ENCODE data around the gene CBFA2T2. TPM values are rescaled to one million over a fixed set of nuclear protein-coding genes. Genes with fewer than 3 reads are reported as not detected.

CBFA2T2 gene
- total and polyA plus RNA-seq, 12 donors: 5.3 to 16.7 (median 9.4) TPM

DNA sequence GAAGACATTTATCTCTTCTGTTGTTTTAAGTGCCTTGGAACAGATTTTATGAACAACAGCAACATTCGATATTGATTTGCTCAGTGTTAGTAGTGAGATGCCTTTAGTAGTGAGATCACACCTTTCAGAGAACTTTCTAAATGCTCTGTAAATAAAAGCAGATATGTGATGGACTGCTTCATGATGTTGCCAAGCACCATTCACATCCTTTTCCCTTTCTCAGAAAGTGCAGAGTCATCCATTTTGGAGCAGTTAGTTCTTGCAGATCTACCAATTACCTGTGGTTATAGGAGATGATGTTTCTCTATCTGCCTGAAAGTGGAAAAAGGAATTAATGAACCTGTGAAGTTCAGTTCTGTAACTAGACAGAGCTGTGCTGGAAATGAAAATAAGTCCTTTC is 27.0 kb downstream of the CBFA2T2 start:
- H3K9me3 ChIP-seq (replicated peaks in 1 of 3): no peaks in the 10 kb centered on the region
- H3K27ac ChIP-seq: no peak overlapping the region
- no peak for TF ChIP-seq POLR2A (IDR thresholded peaks at IDR 0.05)
- TF ChIP-seq, protein P1, sequence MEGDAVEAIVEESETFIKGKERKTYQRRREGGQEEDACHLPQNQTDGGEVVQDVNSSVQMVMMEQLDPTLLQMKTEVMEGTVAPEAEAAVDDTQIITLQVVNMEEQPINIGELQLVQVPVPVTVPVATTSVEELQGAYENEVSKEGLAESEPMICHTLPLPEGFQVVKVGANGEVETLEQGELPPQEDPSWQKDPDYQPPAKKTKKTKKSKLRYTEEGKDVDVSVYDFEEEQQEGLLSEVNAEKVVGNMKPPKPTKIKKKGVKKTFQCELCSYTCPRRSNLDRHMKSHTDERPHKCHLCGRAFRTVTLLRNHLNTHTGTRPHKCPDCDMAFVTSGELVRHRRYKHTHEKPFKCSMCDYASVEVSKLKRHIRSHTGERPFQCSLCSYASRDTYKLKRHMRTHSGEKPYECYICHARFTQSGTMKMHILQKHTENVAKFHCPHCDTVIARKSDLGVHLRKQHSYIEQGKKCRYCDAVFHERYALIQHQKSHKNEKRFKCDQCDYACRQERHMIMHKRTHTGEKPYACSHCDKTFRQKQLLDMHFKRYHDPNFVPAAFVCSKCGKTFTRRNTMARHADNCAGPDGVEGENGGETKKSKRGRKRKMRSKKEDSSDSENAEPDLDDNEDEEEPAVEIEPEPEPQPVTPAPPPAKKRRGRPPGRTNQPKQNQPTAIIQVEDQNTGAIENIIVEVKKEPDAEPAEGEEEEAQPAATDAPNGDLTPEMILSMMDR (IDR thresholded peaks at IDR 0.05): no peak
- no peaks in the 10 kb centered on the region for H3K27me3 ChIP-seq
- no peaks in the 10 kb centered on the region for H3K36me3 ChIP-seq (replicated peaks in 1 of 2)
- intact Hi-C loops (cut with DNase I): no loop called here
- no peak for DNase-seq
- whole genome bisulfite sequencing, 4 donors: 38 to 61% (median 49%) methylated on average over 1 of the region's 1 CpG
- H3K4me3 ChIP-seq: no peak overlapping the region
- no peaks in the 10 kb centered on the region for H3K4me1 ChIP-seq (replicated peaks in 1 of 2)

- peak in 3 of 7 donors; percentile 11 to 26 (median 20) for DNase-seq
- H3K4me1 ChIP-seq (replicated peaks in 1 of 2): no peaks in the 10 kb centered on the region
- H3K36me3 ChIP-seq (replicated peaks in 1 of 2): no peaks in the 10 kb centered on the region
- intact Hi-C loops (cut with DNase I): no loop called here
- no peak overlapping the region for H3K4me3 ChIP-seq
- no peak for TF ChIP-seq POLR2A (IDR thresholded peaks at IDR 0.05)
- TF ChIP-seq, protein P1 (IDR thresholded peaks at IDR 0.05): no peak
- H3K27ac ChIP-seq: no peak overlapping the region
- no peaks in the 10 kb centered on the region for H3K9me3 ChIP-seq (replicated peaks in 1 of 3)
- 67 to 86% (median 79%) methylated on average over 5 of the region's 5 CpGs for WGBS, 4 donors
- H3K27me3 ChIP-seq: no peaks in the 10 kb centered on the region
Measured at GRCh38 chr20:33518071-33518470, 28.2 kb downstream of the CBFA2T2 start.

DNA sequence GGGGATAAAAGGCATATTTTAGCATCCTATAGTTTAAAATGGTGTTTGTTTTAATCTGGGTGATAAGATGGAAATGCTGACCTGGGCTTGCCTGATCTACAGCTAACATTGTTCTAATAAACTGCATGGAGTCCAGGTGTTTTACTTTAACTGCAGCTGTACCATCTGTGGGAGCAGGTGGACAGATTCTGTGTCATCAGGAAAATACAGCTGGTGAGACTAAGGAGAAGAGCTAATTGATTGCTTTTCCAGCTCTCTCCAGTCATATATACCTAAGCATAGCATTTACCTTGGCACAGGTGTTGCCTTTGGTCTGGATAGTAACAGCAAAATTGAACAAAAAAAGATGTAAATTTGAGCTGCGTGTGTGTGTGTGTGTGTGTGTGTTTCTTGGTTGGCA is 31.6 kb downstream of the CBFA2T2 start:
- no peak for TF ChIP-seq POLR2A (IDR thresholded peaks at IDR 0.05)
- TF ChIP-seq, protein P1 (IDR thresholded peaks at IDR 0.05): no peak
- 53 to 88% (median 62%) methylated on average over 1 of the region's 1 CpG for WGBS, 4 donors
- H3K4me3 ChIP-seq: no peak overlapping the region
- no peaks in the 10 kb centered on the region for H3K27me3 ChIP-seq
- no peaks in the 10 kb centered on the region for H3K36me3 ChIP-seq (replicated peaks in 1 of 2)
- intact Hi-C loops (cut with DNase I): no loop called here
- H3K27ac ChIP-seq: no peak overlapping the region
- H3K9me3 ChIP-seq (replicated peaks in 1 of 3): no peaks in the 10 kb centered on the region
- H3K4me1 ChIP-seq (replicated peaks in 1 of 2): peaks cover 0 to 5% of the 10 kb centered on the region in 2 donors
- no peak for DNase-seq

DNA sequence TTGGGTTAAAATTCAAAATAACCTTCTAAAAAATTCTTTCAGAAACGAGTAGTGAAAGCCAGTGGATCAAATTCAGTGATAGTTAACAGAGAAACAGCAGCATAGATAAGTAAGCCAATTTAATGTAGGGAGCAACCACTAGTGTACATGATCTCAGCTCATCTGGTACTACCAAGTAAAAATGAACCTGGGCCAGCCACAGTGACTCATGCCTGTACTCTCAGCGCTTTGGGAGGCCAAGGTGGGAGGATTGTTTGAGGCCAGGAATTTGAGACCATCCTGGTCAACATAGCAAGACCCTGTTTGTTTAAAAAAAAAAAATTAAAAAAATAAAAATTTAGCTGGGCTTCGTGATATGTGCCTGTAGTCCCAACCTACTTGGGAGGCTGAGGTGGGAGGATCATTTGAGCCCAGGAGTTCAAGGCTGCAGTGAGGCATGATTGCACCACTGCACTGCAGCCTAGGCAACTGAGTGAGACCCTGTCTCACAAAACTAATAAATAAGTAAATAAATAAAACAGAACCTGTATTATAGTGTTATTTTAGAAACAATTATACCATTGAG is 32.4 kb downstream of the CBFA2T2 start:
- 74 to 82% (median 79%) methylated on average over 3 of the region's 3 CpGs for WGBS, 4 donors
- Histone ChIP-seq H3K4me1 (replicated peaks in 1 of 2) (peaks cover 0 to 5% of the 10 kb centered on the region in 2 donors), H3K27ac (no peak overlapping the region), H3K4me3 (no peak overlapping the region), H3K36me3 (replicated peaks in 1 of 2) (no peaks in the 10 kb centered on the region), H3K9me3 (replicated peaks in 1 of 3) (no peaks in the 10 kb centered on the region), H3K27me3 (no peaks in the 10 kb centered on the region)
- intact Hi-C loops (cut with DNase I): no loop called here
- TF ChIP-seq, protein P1 (IDR thresholded peaks at IDR 0.05): no peak
- TF ChIP-seq POLR2A (IDR thresholded peaks at IDR 0.05): no peak
- no peak for DNase-seq
